Right lung (tissue), 5 donors: Measurements from ENCODE around the gene CNTNAP5. TPM values are rescaled to one million over a fixed set of nuclear protein-coding genes. Genes with fewer than 3 reads are reported as not detected.

ENCODE experiments used
- DNase-seq, 2 donors: peaks; one replicate each; pipeline ENCODE4 v3.0.0-alpha.2; 2013
- polyA plus RNA-seq, 5 donors: library from polyadenylated mRNA; unstranded; fragments of 120-200 nt; gene quantifications; one replicate each; pipeline versions ENCODE4 v1.2.1 to v1.2.3, GENCODE V29; 2013; ENCODE audit warnings: inconsistent platforms in 1 of 5, low replicate concordance in 1 of 5; ENCODE audit not compliant: insufficient read length in 5 of 5, insufficient read depth in 1 of 5

Gene CNTNAP5
- polyA plus RNA-seq, 5 donors: 0.01 to 0.12 TPM; not detected in 3

DNA sequence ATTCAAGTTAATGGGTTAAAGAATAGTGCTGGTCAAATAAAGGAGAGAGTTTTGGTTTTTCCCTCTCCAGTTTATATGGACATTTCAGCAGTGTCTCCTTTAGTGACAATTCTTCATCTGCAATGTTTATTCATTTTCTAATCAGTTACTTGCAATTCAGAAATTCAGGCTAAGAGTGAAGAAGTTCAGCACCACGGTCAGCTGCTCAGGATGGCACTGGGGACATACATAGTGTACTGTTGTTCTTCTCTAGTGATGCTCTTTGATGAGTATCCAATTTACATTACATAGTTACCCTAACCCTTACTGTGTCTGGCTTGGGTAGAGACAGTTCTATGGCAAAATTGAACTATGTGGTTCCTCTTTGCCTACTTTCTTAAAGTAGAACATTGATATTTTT, 412.7 kb downstream of the CNTNAP5 start:
- DNase-seq: peak in 1 of 2 donors; percentile 2

DNA sequence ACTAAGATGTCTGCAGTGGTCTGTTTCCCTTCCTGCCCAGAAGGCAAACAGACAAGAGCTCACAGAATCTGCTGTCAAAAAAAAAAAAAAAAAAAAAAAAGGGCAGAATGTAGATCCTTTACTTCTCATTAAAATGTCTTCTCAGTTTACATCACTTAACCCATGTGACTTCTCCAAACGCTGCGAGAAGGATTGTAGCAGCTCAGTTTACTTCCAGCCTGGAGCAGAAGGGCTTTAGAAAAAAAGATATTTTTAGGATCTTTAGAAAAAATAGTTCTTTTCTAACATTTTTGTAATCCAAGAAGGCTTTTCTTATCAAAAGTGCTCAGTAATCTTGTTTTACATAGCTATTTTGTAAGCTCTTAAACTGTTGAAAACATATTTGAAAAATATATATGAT, 425.4 kb downstream of the CNTNAP5 start:
- no peak for DNase-seq

DNA sequence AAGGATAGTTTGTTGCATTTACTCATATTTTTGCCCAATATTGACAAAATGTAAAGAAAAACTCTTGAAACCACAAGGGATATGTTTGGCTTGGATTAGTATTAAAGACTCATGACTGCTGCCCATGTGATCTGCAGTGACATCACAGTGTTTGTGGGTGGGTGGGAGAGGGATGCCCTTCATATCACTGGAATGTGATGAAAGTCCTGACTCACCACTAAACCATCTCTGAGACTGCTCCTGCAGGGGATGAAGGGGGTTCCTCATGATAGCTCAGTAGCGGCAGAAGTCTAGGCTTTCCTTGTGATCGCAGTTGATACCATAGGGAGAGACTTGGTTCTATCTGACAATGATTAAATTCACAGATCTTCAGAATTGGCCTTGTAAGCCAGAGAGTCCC, 451.2 kb downstream of the CNTNAP5 start:
- DNase-seq: no peak

DNA sequence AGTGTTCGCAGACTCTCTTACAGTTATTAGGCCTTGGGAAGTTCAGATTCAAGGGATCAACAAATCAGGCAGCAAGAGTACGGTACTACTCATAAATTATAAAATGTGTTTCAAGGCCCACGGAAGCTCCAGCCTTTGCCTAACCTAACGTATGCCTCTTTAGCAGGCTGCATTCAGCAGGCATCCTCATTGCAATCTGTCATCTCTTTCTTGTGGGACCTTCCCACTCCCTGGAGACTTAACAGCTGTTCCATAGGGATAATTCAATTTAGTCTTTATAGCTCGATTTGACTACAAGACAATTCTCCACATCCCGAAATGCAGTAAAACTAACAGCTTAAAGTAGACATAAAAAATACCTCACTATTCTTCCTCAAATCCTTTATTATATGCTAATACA, 453.7 kb downstream of the CNTNAP5 start:
- no peak for DNase-seq

DNA sequence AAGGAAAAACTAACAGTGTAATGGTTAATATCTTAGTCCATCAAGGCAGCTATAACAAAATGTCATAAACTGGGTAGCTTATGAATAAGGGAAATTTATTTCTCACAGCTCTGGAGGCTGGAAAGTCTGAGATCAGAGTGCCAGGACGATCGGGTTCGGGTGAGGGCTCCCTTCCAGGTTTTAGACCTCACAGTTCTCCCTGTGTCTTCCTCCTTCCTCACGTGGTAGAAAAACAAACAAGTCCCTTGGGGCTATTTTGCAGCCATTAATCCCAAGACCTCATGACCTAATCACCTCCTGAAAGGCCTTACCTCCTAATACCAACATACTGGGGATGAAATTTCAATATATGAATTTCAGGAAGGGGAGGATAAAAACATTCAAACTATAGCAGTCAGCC, 455.9 kb downstream of the CNTNAP5 start:
- no peak for DNase-seq

DNA sequence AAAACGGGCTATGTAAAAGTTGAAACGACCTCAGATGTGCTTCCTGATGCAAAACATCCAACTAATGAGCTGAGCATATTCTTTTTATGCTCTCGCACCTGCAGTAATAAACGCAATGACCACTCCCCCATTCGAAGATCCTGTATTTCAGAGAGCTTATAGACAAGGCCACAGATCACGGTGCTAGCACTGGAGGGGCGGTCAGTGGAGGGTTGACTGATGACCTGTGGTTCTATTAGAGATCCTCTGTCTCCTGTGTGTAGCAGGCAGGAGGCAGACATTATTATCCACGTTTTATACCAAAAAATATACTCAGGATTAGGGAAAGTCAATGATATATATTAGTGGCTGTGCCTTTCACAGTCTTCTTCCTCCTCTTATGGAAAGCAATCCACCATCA, 457.0 kb downstream of the CNTNAP5 start:
- no peak for DNase-seq

DNA sequence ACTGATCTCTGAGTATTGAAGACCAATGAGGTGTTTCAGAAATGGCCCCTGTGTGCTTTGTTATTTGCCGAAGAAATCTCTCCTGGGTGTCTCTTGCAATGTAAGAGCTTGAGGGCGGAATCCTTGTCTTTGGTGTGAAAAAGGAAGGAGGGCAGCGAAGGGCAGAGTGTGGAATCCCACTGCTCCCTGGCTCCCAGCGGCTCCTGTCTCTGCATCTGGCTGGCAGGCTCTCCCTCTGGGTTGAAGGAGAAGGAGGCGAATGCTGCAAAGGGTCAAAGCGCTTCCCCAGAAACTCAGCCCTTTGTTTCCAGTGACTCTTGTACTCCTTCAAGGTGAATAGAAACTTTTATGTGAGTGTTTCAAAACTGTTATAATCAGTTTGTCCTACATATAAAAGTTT, 457.5 kb downstream of the CNTNAP5 start:
- no peak for DNase-seq

DNA sequence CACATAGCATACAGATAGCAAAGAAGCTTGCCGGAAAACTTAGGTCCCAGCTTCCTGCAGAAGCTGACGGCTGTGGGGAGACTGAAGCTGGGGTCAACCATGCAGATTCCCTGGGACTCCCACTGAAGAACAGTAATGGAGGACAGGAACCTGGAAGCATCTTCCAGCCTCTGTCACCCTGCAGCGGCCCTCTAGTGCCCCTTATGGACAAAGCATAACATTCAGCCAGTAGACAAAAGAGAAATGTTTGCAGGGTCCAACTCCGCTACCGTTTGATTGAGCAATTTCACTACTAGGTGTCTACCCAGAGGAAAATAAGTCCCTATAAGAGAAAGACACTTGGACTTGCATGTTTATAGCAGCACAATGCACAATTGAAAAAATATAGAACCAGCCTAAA, 460.6 kb downstream of the CNTNAP5 start:
- DNase-seq: no peak

DNA sequence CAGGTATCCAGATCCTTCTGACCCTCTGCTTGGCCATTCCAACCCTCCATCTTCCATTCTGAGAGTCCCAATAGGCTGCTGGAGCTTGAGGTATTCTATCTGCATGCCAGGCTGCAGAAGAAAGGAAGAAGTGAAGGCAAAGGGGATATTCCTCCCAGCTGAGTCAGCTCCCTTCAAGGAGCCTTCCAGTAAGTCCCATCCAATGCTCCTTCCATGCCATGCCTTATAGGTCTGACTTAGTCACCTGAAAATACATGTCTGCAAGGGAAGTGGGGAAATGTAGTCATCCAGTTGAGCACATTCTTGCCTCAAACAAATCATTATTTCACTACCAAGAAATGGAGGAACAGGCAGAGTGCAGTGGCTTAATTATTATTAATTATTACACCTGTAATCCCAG, 464.6 kb downstream of the CNTNAP5 start:
- no peak for DNase-seq

DNA sequence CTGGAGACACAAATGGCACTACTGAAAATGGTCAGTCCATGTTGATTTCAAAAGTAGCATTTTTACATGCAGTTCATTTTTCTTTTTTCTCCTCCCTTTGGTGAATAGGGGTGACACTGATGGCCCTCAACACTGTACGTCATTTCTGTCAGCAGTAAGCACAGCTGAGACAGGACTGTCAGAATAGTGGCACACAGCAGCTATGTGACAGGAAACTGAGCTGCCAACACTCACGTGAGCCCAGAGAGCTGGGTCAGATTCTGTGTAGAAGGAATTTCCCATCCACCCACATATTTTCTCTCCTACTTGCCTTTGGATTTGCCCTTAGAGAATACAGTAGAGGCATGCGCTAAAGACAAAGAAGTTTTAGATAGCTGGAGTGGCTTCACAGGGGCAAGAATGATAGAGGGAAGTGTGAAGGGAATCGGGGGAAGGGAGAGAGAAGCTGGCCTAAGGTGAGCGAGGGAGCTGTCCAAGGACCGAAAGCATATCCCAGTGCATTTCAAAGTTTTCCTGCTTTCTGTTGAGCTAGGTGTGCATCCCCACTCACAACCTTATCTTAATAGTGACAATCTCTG, 476.6 kb downstream of the CNTNAP5 start:
- DNase-seq: no peak

DNA sequence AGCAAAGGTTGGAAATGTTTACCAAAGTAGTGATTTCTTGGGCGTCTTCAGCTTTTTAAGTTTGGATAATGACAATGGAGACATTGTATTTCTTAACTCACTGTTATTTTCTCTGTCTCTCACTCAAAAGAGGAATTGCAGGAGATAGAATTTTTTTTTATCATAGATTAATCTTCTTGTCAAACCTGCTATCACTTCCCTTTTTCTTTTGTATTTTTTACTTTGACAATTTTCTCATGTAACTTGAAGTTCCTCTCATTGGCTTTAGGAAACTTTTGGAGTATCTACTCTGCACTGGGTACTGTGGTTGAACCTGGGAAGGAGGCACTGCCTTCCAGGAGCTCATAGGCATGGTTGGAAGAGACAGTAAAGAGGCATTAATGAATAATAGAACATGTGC, 489.1 kb downstream of the CNTNAP5 start:
- DNase-seq: no peak

DNA sequence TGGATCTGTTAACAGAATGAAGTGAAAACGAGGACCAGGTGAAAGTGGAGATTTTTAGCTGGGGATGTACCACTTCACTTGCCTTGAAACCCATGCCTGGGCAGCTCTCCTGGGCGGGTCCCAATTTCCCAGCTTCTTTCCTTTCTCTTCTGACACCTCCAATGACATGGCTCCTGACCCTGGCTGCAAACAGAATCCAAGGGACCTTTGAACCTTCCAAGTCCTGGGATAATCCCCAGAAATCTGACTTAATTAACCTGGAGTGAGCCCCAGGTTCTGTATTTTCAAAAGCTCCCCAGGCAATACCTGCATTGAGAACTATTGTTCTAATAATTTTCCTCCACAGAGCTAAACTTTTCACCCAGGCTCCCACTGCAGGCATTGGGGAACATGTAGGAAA, 495.9 kb downstream of the CNTNAP5 start:
- no peak for DNase-seq

DNA sequence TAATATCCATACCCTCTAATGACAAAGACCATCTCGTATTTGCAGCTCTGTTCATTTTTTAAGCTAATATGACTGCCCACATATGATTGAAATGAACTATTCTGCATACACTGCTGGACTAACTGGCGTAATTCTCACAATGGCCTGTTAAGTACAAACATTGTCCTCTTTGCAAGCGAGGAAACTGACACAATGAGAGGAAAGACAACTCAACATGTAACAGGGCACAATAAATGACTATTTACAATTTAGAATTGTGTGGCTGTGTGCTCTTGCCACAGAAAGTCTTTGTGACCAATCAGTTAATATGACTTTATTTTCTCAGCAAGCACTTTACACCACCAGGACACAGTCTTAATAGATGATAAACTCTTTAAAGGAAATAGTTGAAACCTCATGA, 498.0 kb downstream of the CNTNAP5 start:
- DNase-seq: no peak

DNA sequence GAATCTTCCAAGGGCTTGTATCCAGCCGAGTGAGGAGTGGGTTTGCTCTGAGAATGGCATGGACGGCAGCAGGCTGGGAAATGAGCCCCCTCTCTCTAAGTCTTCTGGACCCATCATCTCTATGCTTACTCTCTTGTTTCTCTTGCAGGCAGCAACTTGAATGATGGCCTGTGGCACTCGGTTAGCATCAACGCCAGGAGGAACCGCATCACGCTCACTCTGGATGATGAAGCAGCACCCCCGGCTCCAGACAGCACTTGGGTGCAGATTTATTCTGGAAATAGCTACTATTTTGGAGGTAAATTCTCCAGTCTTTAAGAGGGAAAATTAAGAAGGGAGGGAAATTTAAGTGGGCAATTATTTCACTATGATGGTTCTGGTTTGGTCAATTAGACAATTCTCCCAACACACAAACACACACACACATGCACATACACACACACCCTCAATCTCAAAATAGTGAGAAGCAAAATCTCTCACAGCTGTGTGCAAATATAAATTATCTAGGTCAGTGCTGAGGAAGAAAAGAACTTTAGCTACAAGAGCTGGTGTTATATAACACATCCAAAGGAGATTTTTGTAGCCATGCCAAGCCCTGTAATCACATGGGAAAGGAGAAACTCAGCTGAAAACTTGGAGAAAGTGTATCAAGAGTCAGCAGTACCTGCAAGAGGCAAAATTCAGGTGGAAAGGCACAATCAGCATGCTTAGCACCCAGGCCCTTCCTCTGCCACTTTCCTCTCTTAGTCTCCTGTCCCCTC, 499.2 kb downstream of the CNTNAP5 start:
- DNase-seq: no peak

DNA sequence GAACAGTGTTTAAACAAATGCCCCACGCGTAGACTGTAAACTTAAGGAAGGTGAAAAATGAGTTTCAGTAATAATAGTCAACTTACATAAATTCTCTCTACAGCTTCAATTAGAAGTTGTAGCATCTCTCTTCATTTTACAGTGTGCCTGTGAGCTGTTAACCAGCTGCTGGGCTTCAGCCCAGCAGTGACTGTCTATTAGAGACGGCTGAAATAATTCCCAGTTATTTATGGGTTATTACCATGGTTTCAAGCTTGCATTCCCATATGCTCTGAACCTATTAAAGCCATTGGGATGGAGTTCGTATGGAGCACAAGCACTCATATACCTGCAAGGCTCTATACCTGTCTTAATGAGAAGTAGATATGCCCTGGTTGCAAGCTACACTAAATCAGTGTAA, 501.1 kb downstream of the CNTNAP5 start:
- DNase-seq: no peak

DNA sequence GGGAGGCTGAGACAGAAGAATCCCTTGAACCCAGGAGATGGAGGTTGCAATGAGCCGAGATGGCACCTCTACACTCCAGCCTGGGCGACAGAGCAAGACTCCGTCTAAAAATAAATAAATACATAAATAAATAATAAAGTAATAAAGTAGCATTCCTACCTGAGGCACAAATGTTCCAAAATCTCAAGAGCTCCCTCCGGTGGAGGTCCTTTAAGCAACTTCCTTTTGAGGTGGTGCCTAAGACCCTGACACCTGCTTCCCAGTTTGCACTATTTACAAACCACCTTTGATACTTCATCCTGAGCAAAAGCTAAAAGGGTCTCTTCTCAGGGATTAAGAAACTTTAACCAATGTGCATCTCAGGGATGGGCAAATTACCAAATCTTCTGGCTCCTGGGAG, 505.1 kb downstream of the CNTNAP5 start:
- no peak for DNase-seq

DNA sequence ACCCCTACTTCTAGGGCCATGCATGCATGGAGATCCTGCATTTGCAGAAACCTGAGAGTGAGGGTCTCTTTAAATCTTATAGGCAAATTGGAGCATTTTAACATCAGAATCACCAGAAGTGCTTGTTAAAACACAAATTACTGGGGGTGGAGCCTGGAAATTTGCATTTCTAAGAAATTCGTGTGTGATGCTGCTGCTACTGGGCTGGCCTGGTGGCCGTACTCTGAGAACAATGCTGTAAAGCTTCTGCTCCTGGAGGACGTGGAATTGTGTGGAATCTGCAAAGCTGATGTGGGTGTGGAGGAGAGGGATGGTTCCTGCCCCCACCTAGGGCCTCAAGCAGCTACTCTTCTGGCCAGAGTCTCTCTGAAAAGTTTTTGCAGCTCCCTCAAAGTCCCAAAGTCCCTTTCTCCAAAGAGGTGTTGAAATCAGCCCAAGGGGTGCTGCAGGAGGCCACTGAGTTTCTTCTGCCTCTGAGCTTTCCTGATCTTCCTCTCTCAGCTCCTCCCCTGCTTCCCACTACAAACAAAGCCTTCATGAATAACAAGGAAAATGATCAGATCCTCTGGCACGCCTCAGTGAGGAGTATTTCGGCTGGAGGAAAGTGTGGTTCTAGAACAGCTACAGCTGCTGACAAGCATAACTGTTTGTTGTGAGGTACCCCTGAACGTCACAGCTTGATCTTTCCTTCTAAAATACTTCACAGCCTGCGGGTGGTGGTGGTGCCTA, 508.3 kb downstream of the CNTNAP5 start:
- DNase-seq: no peak

DNA sequence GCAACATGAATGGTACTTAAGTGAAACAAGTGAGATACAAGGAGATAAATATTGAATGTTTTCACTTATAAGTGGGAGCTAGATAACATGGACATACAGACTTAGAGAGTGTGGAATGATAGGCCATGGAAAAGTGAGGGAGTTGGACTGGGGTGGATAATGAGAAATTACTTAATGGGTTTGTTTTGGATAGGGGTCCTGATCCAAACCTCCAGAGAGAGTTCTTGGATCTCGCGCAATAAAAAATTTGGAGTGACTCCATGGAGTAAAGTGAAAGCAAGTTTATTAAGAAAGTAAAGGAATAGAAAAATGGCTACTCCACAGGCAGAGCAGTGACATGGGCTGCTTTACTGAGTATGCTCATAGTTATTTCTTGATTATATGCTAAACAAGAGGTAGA, 508.9 kb downstream of the CNTNAP5 start:
- no peak for DNase-seq

DNA sequence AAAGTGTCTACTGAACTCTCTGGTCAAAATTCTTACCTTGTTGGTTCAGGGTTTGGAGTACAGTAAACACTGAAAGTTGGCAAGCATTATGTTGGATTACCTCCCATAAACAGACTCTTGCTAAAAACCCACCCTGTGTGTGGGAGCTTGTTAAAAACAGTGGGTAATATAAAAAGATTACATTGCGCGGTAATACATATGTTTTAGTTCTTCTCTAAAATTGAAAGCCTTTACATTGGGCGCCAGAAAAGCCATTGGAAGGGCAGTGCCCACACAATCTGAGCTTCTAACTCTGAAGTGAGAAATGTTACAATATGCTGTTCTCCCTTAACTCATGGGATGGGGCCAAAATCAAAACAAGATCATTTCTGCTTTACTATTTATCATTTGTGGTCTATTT, 510.7 kb downstream of the CNTNAP5 start:
- DNase-seq: no peak

DNA sequence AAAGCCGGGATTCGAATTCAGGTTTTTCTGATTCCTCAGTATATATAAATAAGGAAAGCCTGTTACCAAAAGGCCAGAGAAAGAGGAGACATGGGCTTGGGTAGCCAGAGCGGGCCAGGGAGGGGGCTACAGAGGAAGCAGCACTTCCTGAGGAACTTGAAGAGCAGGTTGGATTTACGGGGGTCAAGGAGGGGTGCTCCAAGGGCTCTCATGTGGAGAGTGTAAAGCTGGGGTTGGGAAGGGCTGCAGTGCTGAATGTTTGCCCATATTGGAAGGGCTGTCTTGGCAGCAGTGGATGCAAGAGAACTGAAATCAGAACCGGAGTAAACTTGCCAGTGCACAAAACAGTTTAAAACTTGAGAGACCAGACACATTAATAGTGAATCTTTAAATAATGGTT, 511.5 kb downstream of the CNTNAP5 start:
- DNase-seq: peak in 1 of 2 donors; percentile 28

DNA sequence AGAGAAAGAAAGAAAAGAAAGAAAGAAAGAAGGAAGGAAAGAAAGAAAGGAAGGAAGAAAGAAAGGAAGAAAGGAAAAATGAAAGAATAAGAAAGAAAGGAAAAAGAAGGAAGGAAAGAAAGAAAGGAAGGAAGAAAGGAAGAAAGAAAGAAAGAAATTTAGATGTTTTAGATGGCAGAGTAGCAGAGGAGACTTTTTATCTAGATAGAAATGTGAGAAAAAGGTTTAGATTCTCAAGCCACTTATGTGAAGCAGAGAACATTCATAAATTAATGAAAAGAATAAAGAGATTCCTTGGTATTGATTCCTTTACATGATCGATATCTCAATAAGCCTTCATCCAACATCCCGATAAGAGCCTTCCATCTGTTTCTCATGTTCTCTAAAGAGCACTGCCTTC, 513.5 kb downstream of the CNTNAP5 start:
- DNase-seq: no peak

DNA sequence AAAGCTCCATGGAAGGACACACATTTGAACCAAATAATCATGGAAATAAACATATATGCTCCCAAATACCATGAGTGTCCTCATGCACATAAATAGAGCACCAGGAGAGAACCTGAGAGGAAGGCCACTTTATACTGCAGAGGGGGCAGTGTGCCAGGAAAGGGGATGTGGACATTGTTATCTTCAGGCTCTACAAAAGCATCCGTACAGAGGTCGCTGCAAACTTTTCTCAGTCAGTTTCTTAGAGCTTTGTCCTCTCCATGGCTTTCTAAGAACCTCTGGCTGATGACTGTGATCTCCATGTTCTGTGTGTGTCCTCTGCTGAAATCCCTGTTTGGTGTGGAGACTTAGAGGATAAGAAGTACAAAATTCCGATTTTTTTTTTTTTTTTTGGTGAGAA, 515.7 kb downstream of the CNTNAP5 start:
- DNase-seq: no peak

DNA sequence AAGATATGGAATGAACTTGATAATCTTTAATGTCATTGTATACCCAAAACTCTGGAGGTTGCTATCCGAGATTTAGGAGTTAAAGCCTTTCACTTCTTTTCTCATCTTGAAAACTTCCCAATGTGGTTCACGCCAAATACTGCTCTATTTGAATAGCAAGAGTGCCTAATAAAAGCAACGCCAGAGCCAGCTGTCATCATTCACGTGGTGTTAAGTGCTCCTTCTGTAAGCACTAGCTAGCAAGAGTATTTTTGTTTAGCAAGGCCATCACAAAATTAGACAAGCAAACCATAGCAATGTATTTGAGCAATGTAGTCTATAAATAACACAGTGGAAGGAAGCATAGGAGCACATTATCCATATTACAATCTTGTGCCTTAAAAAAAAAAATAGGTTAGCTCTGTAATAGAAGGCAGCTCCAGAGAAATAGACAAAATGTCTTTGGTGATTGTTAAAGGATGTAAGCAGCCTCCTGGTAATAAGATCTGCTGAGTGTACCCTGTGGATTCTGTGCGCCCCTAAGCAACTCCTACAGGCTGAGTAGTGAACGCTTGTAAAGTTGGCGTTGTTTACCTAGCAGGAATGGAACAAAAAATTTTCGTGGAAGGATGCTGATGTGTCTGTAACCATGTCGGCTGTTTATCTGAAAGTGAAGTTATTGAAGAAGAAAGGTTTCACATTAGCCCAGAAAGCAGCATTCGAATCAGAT, 518.0 kb downstream of the CNTNAP5 start:
- no peak for DNase-seq
